Limb (tissue), 2 donors: ENCODE measurements around the gene CFAP20DC.
"Not testable (repeated sequence)": the region's sequence is repeated elsewhere in the genome, so short reads cannot be mapped to it uniquely, and the experiment has no call there.

Source experiments
- DNase-seq, 2 donors: peaks; one replicate each; pipeline ENCODE4 v3.0.0-alpha.2; 2016; ENCODE audit errors: extremely low spot score in 2 of 2

The CFAP20DC gene

DNA sequence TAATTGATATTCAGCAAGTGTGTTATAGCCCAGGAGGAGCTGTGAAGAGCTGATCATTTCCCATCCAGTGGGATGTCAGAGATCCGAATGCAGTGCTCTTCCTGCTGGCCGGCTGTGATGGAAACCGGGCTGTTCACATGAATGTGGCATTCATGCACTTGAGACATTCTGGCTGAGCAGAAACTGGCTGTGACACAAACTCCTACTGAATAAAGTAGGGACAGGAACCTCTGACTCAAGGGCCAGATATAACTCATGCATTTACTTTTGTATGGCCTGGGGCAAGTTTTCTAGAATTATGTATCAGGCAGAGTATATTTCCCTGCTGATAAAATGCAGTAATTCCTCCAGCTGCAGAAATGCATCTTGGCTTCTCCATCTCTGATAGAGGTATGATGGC lies 299.9 kb downstream of the CFAP20DC start:
- no peak for DNase-seq

DNA sequence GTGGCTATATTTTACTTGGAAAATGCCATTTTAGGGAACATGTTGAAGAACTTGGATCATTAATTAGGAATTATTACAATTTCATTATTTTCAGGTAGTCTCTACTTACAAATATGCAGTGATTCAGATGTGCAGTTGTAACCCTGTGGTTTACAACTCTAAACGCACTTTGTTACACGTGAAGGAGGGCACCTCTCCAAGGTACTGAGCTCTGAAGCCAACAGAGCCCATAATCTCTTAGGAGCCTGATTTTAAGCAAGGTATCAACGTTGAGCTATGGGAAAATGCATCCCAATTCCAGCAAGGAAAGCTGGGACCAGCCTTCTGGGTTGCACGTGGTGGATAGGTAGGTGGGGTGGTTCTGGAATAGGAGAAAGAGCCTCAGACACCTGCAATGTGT lies 301.8 kb downstream of the CFAP20DC start:
- no peak for DNase-seq

GRCh38 chr3:58746758-58747157 lies 303.1 kb downstream of the CFAP20DC start:
- DNase-seq = no peak

DNA sequence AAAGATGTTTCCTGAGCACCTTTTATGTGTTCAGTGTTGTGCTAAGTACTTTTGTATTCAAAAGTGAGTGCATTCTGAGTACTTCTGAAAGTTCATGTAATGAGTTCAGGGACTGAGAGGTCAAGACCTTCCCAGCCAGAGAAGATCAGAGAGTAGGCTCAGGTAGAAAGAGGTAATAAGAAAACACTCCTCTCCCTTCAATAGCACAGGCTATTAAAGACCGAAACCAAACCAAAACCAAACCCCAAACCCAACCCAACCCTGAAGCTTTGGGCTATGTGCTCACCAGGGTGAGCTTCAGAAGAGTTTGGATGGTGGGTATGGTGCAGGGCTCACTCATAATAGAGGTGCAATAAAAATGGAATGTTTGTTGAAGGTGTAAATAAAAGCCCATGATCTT lies 306.5 kb downstream of the CFAP20DC start:
- no peak for DNase-seq

DNA sequence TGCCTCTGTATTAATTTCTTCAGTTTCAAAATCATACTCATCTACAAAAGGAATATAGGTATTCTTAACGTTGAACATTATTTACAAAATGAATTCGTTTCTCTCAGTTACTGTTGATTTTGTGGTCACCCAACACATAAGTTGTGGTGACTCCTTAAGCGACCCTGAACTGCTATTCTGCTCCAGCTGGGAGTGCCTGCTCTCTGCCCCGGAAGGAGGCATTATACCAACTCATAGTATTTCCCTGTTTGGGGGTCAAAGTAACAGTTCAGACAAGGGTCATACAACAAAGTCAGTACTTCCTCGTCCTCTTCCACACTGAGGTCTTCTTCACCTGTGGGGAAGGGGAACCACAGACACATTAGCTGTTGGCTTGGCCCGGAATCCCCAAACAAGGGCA lies 307.6 kb downstream of the CFAP20DC start:
- no peak for DNase-seq

GRCh38 chr3:58737644-58738043 lies 312.2 kb downstream of the CFAP20DC start:
- DNase-seq = no peak

DNA sequence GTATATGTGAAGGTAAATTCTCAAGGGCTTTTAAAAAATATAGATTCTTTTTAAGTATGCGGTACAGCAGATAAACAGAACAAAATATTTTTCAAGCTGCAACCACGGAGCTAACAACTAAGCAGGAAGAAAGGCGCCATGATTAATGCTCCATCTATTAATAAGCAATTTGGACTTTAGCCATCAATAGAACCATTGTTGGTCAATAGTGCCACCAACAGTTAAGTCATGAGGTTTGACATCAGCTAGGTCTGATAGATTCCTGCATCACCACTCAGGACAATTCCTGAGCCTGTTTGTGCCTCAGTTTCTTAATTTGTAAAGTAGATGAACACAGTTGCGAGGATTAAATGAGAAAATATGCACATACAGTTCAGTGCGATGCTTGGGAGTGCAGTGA lies 318.2 kb downstream of the CFAP20DC start:
- no peak for DNase-seq

DNA sequence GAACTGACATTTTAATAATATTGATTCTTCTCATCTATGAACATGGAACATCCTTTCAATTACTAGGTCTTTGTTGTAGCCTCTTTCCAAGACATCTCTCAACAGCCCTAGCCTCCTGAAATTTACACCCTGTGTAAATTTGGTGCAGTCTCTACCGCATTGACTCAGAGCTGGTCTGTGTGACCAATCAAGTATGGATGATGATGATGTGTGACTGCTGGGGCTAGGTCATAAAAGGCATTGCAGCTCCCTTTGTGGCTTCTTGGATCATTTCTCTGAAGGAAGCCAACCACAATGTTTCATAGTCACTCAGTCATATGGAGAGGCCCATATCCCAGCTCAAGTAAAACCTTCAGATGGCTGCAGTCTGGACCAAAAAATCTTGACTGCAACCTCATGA lies 321.1 kb downstream of the CFAP20DC start:
- no peak for DNase-seq

- DNase-seq = no peak
These were observed 324.4 kb downstream of the CFAP20DC start for GRCh38 chr3:58725326-58725853.

GRCh38 chr3:58724336-58724735 lies 325.5 kb downstream of the CFAP20DC start:
- DNase-seq = no peak

DNA sequence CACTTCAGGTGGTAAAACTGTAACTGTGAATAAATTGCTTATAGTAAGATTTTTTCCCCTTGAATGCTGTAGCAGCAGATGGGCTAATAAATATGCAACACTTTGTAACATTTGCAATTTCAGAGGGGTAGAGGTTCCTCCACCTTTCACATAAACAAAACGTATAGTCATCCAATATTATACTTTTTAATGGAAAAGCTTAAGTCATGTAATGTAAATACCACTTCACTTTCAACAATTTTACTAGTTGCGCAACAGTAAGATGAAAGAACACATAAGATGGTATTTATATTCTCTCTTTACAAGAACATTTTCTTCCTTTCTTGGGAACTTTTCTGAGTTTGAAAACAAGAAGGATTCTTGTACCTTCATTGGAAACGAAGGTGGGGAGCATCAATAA lies 326.7 kb downstream of the CFAP20DC start:
- no peak for DNase-seq

- peak in 1 of 2 donors; percentile 4 for DNase-seq
These were observed 327.3 kb downstream of the CFAP20DC start for GRCh38 chr3:58722561-58722960.

GRCh38 chr3:58720526-58720925 lies 329.3 kb downstream of the CFAP20DC start:
- DNase-seq = no peak

DNA sequence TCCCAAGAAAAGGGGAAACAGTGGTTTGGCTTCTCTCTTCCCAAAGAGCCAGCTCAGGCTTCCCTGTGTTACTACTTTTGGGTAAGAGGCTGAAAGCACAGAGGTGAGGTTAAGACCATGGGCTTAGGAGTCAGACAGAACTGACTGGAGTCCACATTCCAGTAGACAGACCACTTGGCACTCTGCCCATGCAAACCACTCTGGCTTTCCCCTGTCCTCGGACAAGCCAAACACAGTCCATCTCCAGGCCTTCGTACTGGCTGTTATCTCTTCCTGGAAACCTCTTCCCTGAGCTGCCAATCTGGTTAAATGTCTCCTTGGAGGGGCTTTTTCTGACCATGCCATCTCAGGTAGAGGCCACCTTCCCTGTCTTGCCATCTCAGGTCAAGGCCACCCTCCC lies 330.1 kb downstream of the CFAP20DC start:
- DNase-seq = no peak

DNA sequence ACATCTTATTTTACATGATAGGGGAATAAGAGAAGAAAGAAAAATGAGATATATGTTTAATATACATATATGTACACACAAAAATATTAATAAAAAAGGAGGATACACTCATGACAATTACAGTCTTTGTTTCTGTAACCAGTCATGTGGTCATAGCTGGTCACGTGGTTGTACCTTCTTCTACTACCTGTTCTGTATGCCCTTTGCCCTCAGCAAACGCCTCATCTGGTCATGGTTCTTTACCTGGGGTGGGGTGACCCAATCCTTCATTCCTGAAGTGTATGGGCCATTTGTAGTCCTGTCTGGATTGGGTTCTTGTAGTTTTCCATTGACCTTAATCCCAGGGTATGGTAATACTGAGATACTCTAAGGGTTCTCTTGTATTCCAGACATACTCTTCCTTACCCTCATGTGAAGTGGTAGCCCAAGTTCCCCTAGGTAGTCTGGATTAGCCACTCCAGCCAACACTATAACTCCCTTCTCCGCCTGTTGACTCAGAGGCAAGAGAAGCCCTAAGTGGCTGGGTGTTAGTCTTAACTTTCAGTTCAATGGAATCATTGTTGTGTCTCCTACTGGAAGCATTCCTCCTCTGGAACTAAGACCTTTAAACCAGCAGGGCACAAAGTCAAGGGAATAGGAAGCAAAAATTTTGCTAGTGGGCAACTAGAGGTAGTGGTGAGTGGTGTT lies 336.0 kb downstream of the CFAP20DC start:
- DNase-seq = no peak

DNA sequence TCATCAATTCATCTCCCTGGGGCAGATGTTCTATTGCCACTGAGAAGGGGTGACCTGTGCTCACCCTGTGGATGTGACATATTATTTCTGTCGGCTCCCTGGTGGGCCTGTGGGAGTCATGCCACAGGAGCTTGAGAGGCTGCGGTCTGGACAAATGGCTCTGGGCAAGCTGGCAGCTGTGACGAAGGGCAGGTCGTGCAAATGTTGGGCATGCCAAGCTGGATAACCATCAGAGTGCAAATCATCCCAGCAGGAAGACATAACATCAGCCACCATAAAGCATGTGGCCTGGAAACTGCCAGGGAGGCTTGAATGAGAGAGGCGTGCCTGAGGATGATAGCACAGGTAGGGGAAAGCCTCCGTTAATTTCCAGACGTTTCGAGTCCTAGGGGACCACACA lies 338.0 kb downstream of the CFAP20DC start:
- DNase-seq = no peak

GRCh38 chr3:58708983-58709382 lies 340.8 kb downstream of the CFAP20DC start:
- not testable (repeated sequence) for DNase-seq

- DNase-seq = no peak
These were observed 341.6 kb downstream of the CFAP20DC start for GRCh38 chr3:58708116-58708791.

- DNase-seq = no peak
These were observed 342.4 kb downstream of the CFAP20DC start for GRCh38 chr3:58707390-58707930.

GRCh38 chr3:58706395-58707167 lies 343.2 kb downstream of the CFAP20DC start:
- no peak for DNase-seq

DNA sequence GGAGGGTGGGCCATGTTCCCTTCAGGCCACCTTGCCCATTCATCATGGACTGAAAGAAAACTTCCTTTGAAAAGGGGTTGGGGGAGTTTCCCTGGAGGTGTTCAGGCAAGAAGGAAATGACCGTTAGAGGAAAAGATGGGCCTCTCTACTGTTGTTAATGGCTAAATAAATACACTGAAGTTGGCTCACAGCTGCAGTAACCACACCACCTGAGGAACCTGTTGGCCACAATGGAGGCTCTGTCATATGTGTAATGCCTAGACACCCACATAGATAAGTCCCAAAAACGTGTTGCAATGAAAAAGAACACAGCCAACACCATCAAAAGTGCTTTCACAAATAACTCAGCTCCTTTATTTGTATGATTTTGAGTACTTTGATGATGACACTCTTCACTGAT lies 345.1 kb downstream of the CFAP20DC start:
- no peak for DNase-seq

- not testable (repeated sequence) for DNase-seq
These were observed 345.5 kb downstream of the CFAP20DC start for GRCh38 chr3:58704304-58704703.
